MCF 10A (cell line): ENCODE data around the gene PPP2R2D. TPM values are rescaled to one million over a fixed set of nuclear protein-coding genes. Genes with fewer than 3 reads are reported as not detected.

Source experiments
- BruUV-seq: library from RNA; stranded (reverse); fragments of 400-500 nt; replicated peaks from 2 replicates; lab custom pipeline; 2021; lab: Mats Ljungman, UMichigan
- CTCF ChIA-PET: fragments of 300-600 bp; sonication (Branson Sonifier 250); formaldehyde crosslinking; extraction: SDS; loops from one replicate; lab custom pipeline; 2021; ENCODE audit warnings: antibody characterized with exemption, inconsistent platforms; lab: Yijun Ruan, JAX
- POLR2A ChIA-PET: fragments of 300-600, 350-650 bp; sonication (Branson Sonifier 250); formaldehyde crosslinking; extraction: SDS; loops from one replicate; lab custom pipeline; 2020; ENCODE audit warnings: antibody characterized with exemption, inconsistent platforms; lab: Yijun Ruan, JAX
- DNase-seq: peaks from one replicate; pipeline ENCODE4 v3.0.0-alpha.2; 2018; ENCODE audit not compliant: unreplicated experiment
- H3K27ac Mint-ChIP-seq: one replicate; pipeline ENCODE4 v1.8.0; 2022; ENCODE audit warnings: mild to moderate bottlenecking, low read depth, mixed read lengths; ENCODE audit not compliant: unreplicated experiment
- H3K27me3 Mint-ChIP-seq: one replicate; pipeline ENCODE4 v1.8.0; 2022; ENCODE audit warnings: mixed read lengths; ENCODE audit not compliant: insufficient read depth, unreplicated experiment
- H3K36me3 Mint-ChIP-seq: one replicate; pipeline ENCODE4 v1.8.0; 2022; ENCODE audit warnings: mild to moderate bottlenecking, moderate library complexity, mixed read lengths; ENCODE audit not compliant: insufficient read depth, unreplicated experiment
- H3K4me1 Mint-ChIP-seq: one replicate; pipeline ENCODE4 v1.8.0; 2022; ENCODE audit warnings: mixed read lengths; ENCODE audit not compliant: insufficient read depth, unreplicated experiment
- H3K4me3 Mint-ChIP-seq: one replicate; pipeline ENCODE4 v1.8.0; 2022; ENCODE audit warnings: mild to moderate bottlenecking, moderate library complexity, mixed read lengths; ENCODE audit not compliant: unreplicated experiment
- H3K9me3 Mint-ChIP-seq: one replicate; pipeline ENCODE4 v1.8.0; 2022; ENCODE audit warnings: mixed read lengths; ENCODE audit not compliant: unreplicated experiment
- CTCF ChIP-seq: fragments of 200-600 bp; IDR thresholded peaks from one replicate; pipeline ENCODE4 v1.8.0; 2022; ENCODE audit warnings: antibody characterized with exemption, mild to moderate bottlenecking; ENCODE audit not compliant: unreplicated experiment
- intact Hi-C: fragments of 100-400 bp; cut with micrococcal nuclease; formaldehyde crosslinking; loops from 2 replicates; pipeline ENCODE4 v1.14.1; 2022
- total RNA-seq: library from RNA; stranded (reverse); gene quantifications from 2 replicates; pipeline ENCODE4 v1.2.3, GENCODE V29; 2022

PPP2R2D gene
- total RNA-seq, 1 experiment from 2014 or later, result 35.5 TPM

GRCh38 chr10:131858118-131858515, 42.7 kb upstream of the PPP2R2D start:
- H3K4me1 Mint-ChIP-seq, result no peaks in the 10 kb centered on the region
- BruUV-seq, result no TSS peak
- POLR2A ChIA-PET, result no interaction called here

GRCh38 chr10:131858583-131859340, 42.0 kb upstream of the PPP2R2D start:
- Mint-ChIP-seq H3K4me1 (no peaks in the 10 kb centered on the region), H3K9me3 (no peaks in the 10 kb centered on the region), H3K27me3 (peaks cover 24% of the 10 kb centered on the region), H3K4me3 (no peak overlapping the region), H3K27ac (no peak overlapping the region), H3K36me3 (no peaks in the 10 kb centered on the region)
- ChIA-PET CTCF (no interaction called here), POLR2A (interaction anchor here (0.6 kb wide), 1 partner anchor 268 kb away, joined by 3 read pairs; no protein-coding TSS in a partner anchor)
- intact Hi-C loops, result no loop called here
- TF ChIP-seq CTCF, result no peak
- no TSS peak for BruUV-seq
- no peak for DNase-seq

More at GRCh38 chr10:131858118-131858515, 42.7 kb upstream of the PPP2R2D start:
- no peak for TF ChIP-seq CTCF
- H3K9me3 Mint-ChIP-seq, result no peaks in the 10 kb centered on the region
- H3K27me3 Mint-ChIP-seq, result peaks cover 24% of the 10 kb centered on the region
- CTCF ChIA-PET, result no interaction called here
- intact Hi-C loops, result no loop called here
- no peaks in the 10 kb centered on the region for H3K36me3 Mint-ChIP-seq
- DNase-seq, result no peak
- no peak overlapping the region for H3K4me3 Mint-ChIP-seq
- no peak overlapping the region for H3K27ac Mint-ChIP-seq

- Mint-ChIP-seq H3K36me3 (no peaks in the 10 kb centered on the region), H3K27ac (no peak overlapping the region), H3K4me3 (no peak overlapping the region), H3K27me3 (peaks cover 24% of the 10 kb centered on the region), H3K9me3 (no peaks in the 10 kb centered on the region), H3K4me1 (no peaks in the 10 kb centered on the region)
- ChIA-PET POLR2A (interaction anchor here (0.6 kb wide), 1 partner anchor 267 kb away, joined by 3 read pairs; no protein-coding TSS in a partner anchor), CTCF (interaction anchor here (0.5 to 1.0 kb wide), 2 partner anchors 11 to 90 kb away, joined by 3 read pairs; no protein-coding TSS in a partner anchor)
- intact Hi-C loops, result no loop called here
- DNase-seq, result no peak
- BruUV-seq, result no TSS peak
- no peak for TF ChIP-seq CTCF
Measured at GRCh38 chr10:131859341-131860020, 41.3 kb upstream of the PPP2R2D start.

- CTCF ChIA-PET, result interaction anchor here (1.0 kb wide), 1 partner anchor 10 kb away, joined by 3 read pairs; no protein-coding TSS in a partner anchor
- intact Hi-C loops, result no loop called here
- H3K4me1 Mint-ChIP-seq, result no peaks in the 10 kb centered on the region
Measured at GRCh38 chr10:131860311-131860710, 40.5 kb upstream of the PPP2R2D start.

More at GRCh38 chr10:131860311-131860710, 40.5 kb upstream of the PPP2R2D start:
- no peak for DNase-seq
- no peak overlapping the region for H3K27ac Mint-ChIP-seq
- no TSS peak for BruUV-seq
- POLR2A ChIA-PET, result interaction anchor here (0.7 kb wide), 1 partner anchor 478 kb away, joined by 3 read pairs; no protein-coding TSS in a partner anchor
- TF ChIP-seq CTCF, result no peak
- H3K9me3 Mint-ChIP-seq, result no peaks in the 10 kb centered on the region
- H3K27me3 Mint-ChIP-seq, result peaks cover 30% of the 10 kb centered on the region
- no peaks in the 10 kb centered on the region for H3K36me3 Mint-ChIP-seq
- H3K4me3 Mint-ChIP-seq, result no peak overlapping the region
